H1 (cell line): ENCODE measurements around the gene CDT1. TPM values are rescaled to one million over a fixed set of nuclear protein-coding genes. Genes with fewer than 3 reads are reported as not detected.

Source experiments
- CTCF ChIA-PET: fragments of 300-600 bp; sonication (Branson Sonifier 250); formaldehyde crosslinking; loops from one replicate; lab custom pipeline; 2021; ENCODE audit not compliant: partially characterized antibody; lab: Charles Lee
- POLR2A ChIA-PET: fragments of 300-600 bp; sonication (Branson Sonifier 250); formaldehyde crosslinking; loops from one replicate; lab custom pipeline; 2021; ENCODE audit warnings: inconsistent platforms; ENCODE audit not compliant: partially characterized antibody; lab: Charles Lee
- DNase-seq, 2 experiments: peaks; one replicate each; pipeline versions ENCODE4 v3.0.0 to v3.0.0-alpha.2; 2010 to 2022; ENCODE audit warnings: low spot score in 2 of 2, low read depth in 1 of 2, mixed read lengths in 1 of 2
- FAIRE-seq: peaks from 2 replicates; lab custom pipeline; 2011; peaks lifted over from hg19 to GRCh38; lab: Jason Lieb, UNC
- H2AFZ ChIP-seq: 2 replicates; pipeline ENCODE4 v1.8.1; 2012; ENCODE audit warnings: low read length, inconsistent platforms
- H2AK5ac ChIP-seq: 2 replicates; pipeline ENCODE4 v1.6.1; 2013; ENCODE audit warnings: low read depth, low read length
- H2BK120ac ChIP-seq: replicated peaks from 2 replicates; pipeline ENCODE3; 2013; ENCODE audit warnings: low read depth, low read length, inconsistent platforms
- H2BK12ac ChIP-seq: 2 replicates; pipeline ENCODE4 v1.6.1; 2013; ENCODE audit warnings: low read depth, low read length
- H2BK15ac ChIP-seq: 2 replicates; pipeline ENCODE4 v1.6.1; 2013; ENCODE audit warnings: low read length
- H2BK20ac ChIP-seq: 2 replicates; pipeline ENCODE4 v1.6.1; 2013; ENCODE audit warnings: low read length
- H2BK5ac ChIP-seq: 2 replicates; pipeline ENCODE4 v1.6.1; 2013; ENCODE audit warnings: low read depth, low read length
- H3K14ac ChIP-seq: 2 replicates; pipeline ENCODE4 v1.6.1; 2013; ENCODE audit warnings: inconsistent platforms; ENCODE audit not compliant: insufficient read length
- H3K18ac ChIP-seq: 2 replicates; pipeline ENCODE4 v1.6.1; 2013; ENCODE audit warnings: low read length; ENCODE audit errors: extremely low read depth
- H3K23ac ChIP-seq: 2 replicates; pipeline ENCODE4 v1.6.1; 2013; ENCODE audit warnings: inconsistent platforms; ENCODE audit not compliant: insufficient read length
- H3K23me2 ChIP-seq: 2 replicates; pipeline ENCODE4 v1.6.1; 2013; ENCODE audit warnings: low read depth, low read length
- H3K27ac ChIP-seq: 2 replicates; pipeline ENCODE4 v1.6.1; 2011; ENCODE audit warnings: low read depth, low read length, inconsistent platforms
- H3K27me3 ChIP-seq, 4 experiments: replicated peaks in 1 of 4; 1 replicate in 1 of 4; 2 replicates in 3 of 4; pipeline versions ENCODE4 v1.6.1 to v1.8.1; 2011 to 2013; ENCODE audit warnings: low read length in 3 of 4, mild to moderate bottlenecking in 3 of 4, inconsistent platforms in 2 of 4, mixed read lengths in 2 of 4, moderate library complexity in 1 of 4; ENCODE audit not compliant: control insufficient read depth in 3 of 4, insufficient read depth in 3 of 4; ENCODE audit errors: extremely low read depth in 1 of 4
- H3K36me3 ChIP-seq, 4 experiments: 2 replicates each; pipeline versions ENCODE4 v1.6.1 to v1.8.1; 2011 to 2013; ENCODE audit warnings: mild to moderate bottlenecking in 4 of 4, low read length in 3 of 4, moderate library complexity in 2 of 4, control low read depth in 1 of 4, inconsistent platforms in 1 of 4; ENCODE audit not compliant: insufficient read depth in 4 of 4, control insufficient read depth in 2 of 4
- H3K4ac ChIP-seq: replicated peaks from 2 replicates; pipeline ENCODE3; 2013; ENCODE audit warnings: low read length, low read depth, mixed read lengths, inconsistent platforms; ENCODE audit not compliant: insufficient read length
- H3K4me1 ChIP-seq, 4 experiments: replicated peaks in 1 of 4; 1 replicate in 1 of 4; 2 replicates in 3 of 4; pipeline versions ENCODE4 v1.6.1 to v1.8.1; 2011 to 2013; ENCODE audit warnings: low read length in 3 of 4, inconsistent platforms in 2 of 4, mixed read lengths in 1 of 4; ENCODE audit not compliant: insufficient read depth in 4 of 4, control insufficient read depth in 3 of 4
- H3K4me2 ChIP-seq, 2 experiments: 2 replicates each; pipeline versions ENCODE4 v1.6.1 to v1.8.1; 2011 to 2013; ENCODE audit warnings: low read depth in 2 of 2, low read length in 2 of 2, control low read depth in 1 of 2, inconsistent platforms in 1 of 2, mild to moderate bottlenecking in 1 of 2; ENCODE audit not compliant: insufficient read depth in 1 of 2
- H3K4me3 ChIP-seq, 4 experiments: fragments of 200-600, 300-600 bp in 1 of 4; sonication (generic), shearing (Covaris generic), sonication (Bioruptor Twin) in 1 of 4; 2 replicates each; pipeline versions ENCODE4 v1.5.1 to v1.8.1; 2011 to 2016; ENCODE audit warnings: low read length in 4 of 4, low read depth in 3 of 4, control low read depth in 2 of 4, inconsistent platforms in 2 of 4, mild to moderate bottlenecking in 2 of 4, mixed read lengths in 1 of 4, moderate library complexity in 1 of 4; ENCODE audit not compliant: insufficient read depth in 2 of 4; ENCODE audit errors: extremely low read depth in 1 of 4
- H3K56ac ChIP-seq: replicated peaks from 2 replicates; pipeline ENCODE3; 2013; ENCODE audit warnings: low read depth, mild to moderate bottlenecking, mixed read lengths, low read length, inconsistent platforms; ENCODE audit not compliant: insufficient read length
- H3K79me1 ChIP-seq: 2 replicates; pipeline ENCODE4 v1.6.1; 2013; ENCODE audit warnings: low read depth, low read length, control low read depth
- H3K79me2 ChIP-seq, 2 experiments: 2 replicates each; pipeline versions ENCODE4 v1.6.1 to v1.8.1; 2012 to 2013; ENCODE audit warnings: low read length in 2 of 2, mild to moderate bottlenecking in 2 of 2, inconsistent platforms in 1 of 2; ENCODE audit not compliant: insufficient read depth in 2 of 2, control insufficient read depth in 1 of 2
- H3K9ac ChIP-seq, 4 experiments: replicated peaks in 1 of 4; 1 replicate in 1 of 4; 2 replicates in 3 of 4; pipeline versions ENCODE4 v1.6.1 to v1.8.1; 2011 to 2013; ENCODE audit warnings: low read depth in 3 of 4, low read length in 3 of 4, control low read depth in 2 of 4, mild to moderate bottlenecking in 2 of 4, moderate library complexity in 2 of 4, inconsistent platforms in 1 of 4; ENCODE audit errors: extremely low read depth in 1 of 4
- H3K9me3 ChIP-seq, 2 experiments: 2 replicates each; pipeline versions ENCODE4 v1.6.1 to v1.8.1; 2012 to 2013; ENCODE audit warnings: mild to moderate bottlenecking in 2 of 2, moderate library complexity in 2 of 2, control low read depth in 1 of 2, inconsistent platforms in 1 of 2, low read depth in 1 of 2, low read length in 1 of 2, mixed read lengths in 1 of 2; ENCODE audit not compliant: insufficient read depth in 2 of 2
- H4K20me1 ChIP-seq, 2 experiments: replicated peaks in 1 of 2; 2 replicates each; pipeline versions ENCODE3 to v1.8.1; 2011 to 2013; ENCODE audit warnings: inconsistent platforms in 2 of 2, low read length in 2 of 2, mild to moderate bottlenecking in 1 of 2; ENCODE audit not compliant: insufficient read depth in 2 of 2, control insufficient read depth in 1 of 2
- H4K5ac ChIP-seq: 2 replicates; pipeline ENCODE4 v1.6.1; 2013; ENCODE audit warnings: low read length, low read depth, mixed read lengths, inconsistent platforms; ENCODE audit not compliant: insufficient read length
- H4K8ac ChIP-seq: 2 replicates; pipeline ENCODE4 v1.8.0; 2013; ENCODE audit warnings: mild to moderate bottlenecking, moderate library complexity, low read length, inconsistent platforms; ENCODE audit not compliant: insufficient read depth; ENCODE audit errors: extremely low read depth
- H4K91ac ChIP-seq: replicated peaks from 2 replicates; pipeline ENCODE3; 2013; ENCODE audit warnings: low read length, mixed read lengths, inconsistent platforms; ENCODE audit not compliant: insufficient read length
- BCL11A ChIP-seq, 2 experiments: IDR thresholded peaks; one replicate each; pipeline ENCODE4 v1.6.1; 2011; ENCODE audit warnings: low read depth in 2 of 2, low read length in 2 of 2, mild to moderate bottlenecking in 2 of 2
- GTF2F1 ChIP-seq: IDR thresholded peaks from 2 replicates; pipeline ENCODE4 v1.6.1; 2012; ENCODE audit warnings: low read depth, low read length, improper control_type of control experiment, borderline replicate concordance
- KDM4A ChIP-seq: IDR thresholded peaks from one replicate; pipeline ENCODE4 v1.7.1; 2012; ENCODE audit warnings: low read depth, mild to moderate bottlenecking, moderate library complexity, low read length, inconsistent platforms; ENCODE audit not compliant: severe bottlenecking
- RFX5 ChIP-seq: IDR thresholded peaks from 2 replicates; pipeline ENCODE4 v1.6.1; 2011; ENCODE audit warnings: low read depth, low read length, improper control_type of control experiment, borderline replicate concordance
- SIX5 ChIP-seq: IDR thresholded peaks from 2 replicates; pipeline ENCODE4 v1.6.1; 2011; ENCODE audit warnings: mild to moderate bottlenecking, low read depth, low read length
- TBP ChIP-seq: IDR thresholded peaks from 2 replicates; pipeline ENCODE4 v1.6.1; 2011; ENCODE audit warnings: low read depth, low read length, improper control_type of control experiment
- TEAD4 ChIP-seq: IDR thresholded peaks from 2 replicates; pipeline ENCODE4 v1.6.1; 2012; ENCODE audit warnings: low read depth, low read length, inconsistent platforms, mixed read lengths
- WGBS, 2 experiments: shearing (Covaris generic) in 1 of 2; methylation state at CpG; one replicate each; pipeline versions ENCODE4 v1.1.6 to v1.1.7; 2013 to 2015; ENCODE audit warnings: low lambda C conversion rate in 2 of 2, mixed read lengths in 2 of 2, inconsistent platforms in 1 of 2, low coverage in 1 of 2, missing lambda C conversion rate in 1 of 2; ENCODE audit not compliant: insufficient replicate concordance in 2 of 2, insufficient coverage in 1 of 2, insufficient read length in 1 of 2; ENCODE audit errors: extremely low coverage in 1 of 2, missing lambda C conversion rate in 1 of 2; 5-methylcytosine and 5-hydroxymethylcytosine counted together
- polyA plus RNA-seq, 7 experiments: library from polyadenylated mRNA; depleted of rRNA in 3 of 7; stranded (reverse) in 5 of 7; unstranded in 2 of 7; fragments of >200 nt in 5 of 7; fragments of 200-250 nt in 2 of 7; gene quantifications; 1 replicate in 5 of 7; 2 replicates in 1 of 7; 4 replicates in 1 of 7; pipeline versions ENCODE4 v1.2.1 to v1.2.3, GENCODE V29; 2011 to 2013; ENCODE audit warnings: missing spikeins in 2 of 7, mixed read lengths in 2 of 7
- total RNA-seq: library from RNA; stranded (reverse); fragmentation: NEBNext Ultra II Directional; extraction: Animal tissue kit (Norgen Biotek cat#: 25700); gene quantifications from 2 replicates; pipeline ENCODE4 v1.2.1, GENCODE V29; 2021

The CDT1 gene
- total and polyA plus RNA-seq, 2 of the 8 experiments (the other 6 are each of a cell fraction or from before 2014, with no cell fraction given) = 76.7 to 95.4 TPM

DNA sequence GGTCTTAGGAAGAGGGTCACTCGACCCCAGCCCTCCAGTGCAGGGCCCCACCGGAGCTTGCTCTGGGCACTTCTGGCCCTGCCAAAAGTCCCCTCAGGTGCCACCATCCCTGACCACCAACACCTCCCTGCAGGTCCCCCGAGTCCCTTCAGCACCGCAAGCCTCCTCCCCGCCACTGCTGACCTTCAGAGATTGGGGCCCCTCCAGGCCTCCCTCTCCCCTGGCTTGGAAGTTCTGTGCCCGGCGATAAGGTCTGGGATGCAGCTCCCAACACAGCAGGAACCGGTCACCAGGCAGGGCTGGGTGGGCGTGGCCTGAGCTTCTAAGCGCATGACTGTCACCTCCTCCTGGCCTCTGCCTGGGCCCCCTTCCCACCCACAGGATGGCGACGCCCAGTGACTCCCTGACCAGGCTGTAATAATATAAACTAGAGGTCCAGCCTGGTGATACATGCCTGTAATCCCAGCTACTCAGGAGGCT is 29.7 kb upstream of the CDT1 start:
- Histone ChIP-seq H3K56ac (no peak overlapping the region), H2BK120ac (no peak overlapping the region), H2BK5ac (no peak overlapping the region), H2BK12ac (no peak overlapping the region), H3K4me2 (no peak overlapping the region), H3K9me3 (no peaks in the 10 kb centered on the region), H3K4me1 (peaks cover 9 to 46% (median 28%) of the 10 kb centered on the region in 4 experiments), H3K79me1 (peaks cover 2% of the 10 kb centered on the region; the same call in 1 of the 2 replicates), H3K4ac (no peak overlapping the region), H3K18ac (no peak overlapping the region), H3K23me2 (no peaks in the 10 kb centered on the region; the same call in 1 of the 2 replicates), H3K27ac (no peak overlapping the region), H2AK5ac (no peak overlapping the region), H4K8ac (no peak overlapping the region), H3K27me3 (no peaks in the 10 kb centered on the region), H2BK20ac (no peak overlapping the region), H3K36me3 (no peaks in the 10 kb centered on the region), H3K23ac (no peak overlapping the region), H2BK15ac (no peak overlapping the region), H4K20me1 (peaks cover 3% of the 10 kb centered on the region in 2 experiments), H2AFZ (no peak overlapping the region), H3K14ac (no peak overlapping the region), H3K9ac (no peak overlapping the region), H4K91ac (no peak overlapping the region), H3K79me2 (peaks cover 0 to 8% of the 10 kb centered on the region in 2 experiments; a peak in 1 of 4 replicates), H4K5ac (no peak overlapping the region), H3K4me3 (no peak overlapping the region)
- ChIA-PET POLR2A (interaction anchor here (0.8 to 5.3 kb wide), 8 partner anchors 9 to 39 kb away, joined by 3 to 22 read pairs (median 4); no protein-coding TSS in a partner anchor), CTCF (interaction anchor here (0.9 to 2.7 kb wide), 9 partner anchors 10 to 520 kb away, joined by 3 to 16 read pairs (median 8); no protein-coding TSS in a partner anchor)
- 74% methylated on average over 12 of the region's 12 CpGs; no CpG with 5 or more reads in 1 of the 2 experiments for WGBS, 2 experiments
- FAIRE-seq (no peak), DNase-seq (no peak)
- no peak for TF ChIP-seq TEAD4
- no peak for TF ChIP-seq BCL11A (IDR thresholded peaks at IDR 0.05; ENCODE audit: low read depth in 2 of 2, low read length in 2 of 2)
- TF ChIP-seq KDM4A = no peak
- no peak for TF ChIP-seq RFX5
- no peak for TF ChIP-seq SIX5
- TF ChIP-seq TBP = no peak
- no peak for TF ChIP-seq GTF2F1
